CD14-positive monocyte (primary cell): ENCODE data around the gene BCOR. TPM values are rescaled to one million over a fixed set of nuclear protein-coding genes. Genes with fewer than 3 reads are reported as not detected.

Experiments used
- DNase-seq, 3 donors: peaks; one replicate each; pipeline ENCODE4 v3.0.0-alpha.2; 2011 to 2022
- H2AFZ ChIP-seq: 2 replicates; pipeline ENCODE4 v1.6.0; 2012; ENCODE audit warnings: mild to moderate bottlenecking, low read depth, low read length, inconsistent platforms; ENCODE audit not compliant: insufficient read depth, poor library complexity, severe bottlenecking
- H3K27ac ChIP-seq, 2 donors: 1 replicate in 1 of 2; 2 replicates in 1 of 2; pipeline ENCODE4 v1.5.1; 2012 to 2013; ENCODE audit warnings: low read length in 2 of 2, control low read depth in 1 of 2, inconsistent platforms in 1 of 2, low read depth in 1 of 2, mild to moderate bottlenecking in 1 of 2
- H3K27me3 ChIP-seq, 2 donors: one replicate each; pipeline versions ENCODE4 v1.6.0 to v1.6.1; 2011 to 2013; ENCODE audit warnings: low read length in 2 of 2; ENCODE audit not compliant: control insufficient read depth in 2 of 2, insufficient read depth in 2 of 2
- H3K36me3 ChIP-seq, 2 donors: replicated peaks in 1 of 2; 1 replicate in 1 of 2; 2 replicates in 1 of 2; pipeline versions ENCODE4 v1.5.1 to v1.6.1; 2012 to 2013; ENCODE audit warnings: low read length in 2 of 2, control low read depth in 1 of 2, inconsistent platforms in 1 of 2, mild to moderate bottlenecking in 1 of 2; ENCODE audit not compliant: insufficient read depth in 2 of 2, control insufficient read depth in 1 of 2
- H3K4me1 ChIP-seq, 2 donors: 1 replicate in 1 of 2; 2 replicates in 1 of 2; pipeline versions ENCODE4 v1.5.1 to v1.6.1; 2012 to 2013; ENCODE audit warnings: low read length in 2 of 2, control low read depth in 1 of 2, inconsistent platforms in 1 of 2, mild to moderate bottlenecking in 1 of 2, moderate library complexity in 1 of 2; ENCODE audit not compliant: insufficient read depth in 2 of 2, control insufficient read depth in 1 of 2
- H3K4me2 ChIP-seq: replicated peaks from 2 replicates; pipeline ENCODE3; 2012; ENCODE audit warnings: low read length, moderate library complexity, mild to moderate bottlenecking; ENCODE audit not compliant: poor library complexity, severe bottlenecking; ENCODE audit errors: extremely low read depth
- H3K4me3 ChIP-seq, 3 experiments: fragments of 200-600 bp in 1 of 3; sonication (generic) in 1 of 3; replicated peaks in 1 of 3; 1 replicate in 2 of 3; 2 replicates in 1 of 3; pipeline ENCODE4 v1.5.1; 2011 to 2013; ENCODE audit warnings: low read length in 3 of 3, mild to moderate bottlenecking in 3 of 3, control low read depth in 2 of 3, low read depth in 2 of 3, inconsistent platforms in 1 of 3, moderate library complexity in 1 of 3
- H3K79me2 ChIP-seq: 2 replicates; pipeline ENCODE4 v1.6.0; 2012; ENCODE audit warnings: mild to moderate bottlenecking, control low read depth, inconsistent platforms, low read length, moderate library complexity; ENCODE audit not compliant: insufficient read depth
- H3K9ac ChIP-seq: 2 replicates; pipeline ENCODE4 v1.6.0; 2017; ENCODE audit warnings: low read length, mild to moderate bottlenecking; ENCODE audit not compliant: insufficient read depth, poor library complexity, severe bottlenecking
- H3K9me3 ChIP-seq, 2 donors: replicated peaks in 1 of 2; 1 replicate in 1 of 2; 2 replicates in 1 of 2; pipeline versions ENCODE4 v1.5.1 to v1.6.1; 2012 to 2013; ENCODE audit warnings: low read length in 2 of 2, control low read depth in 1 of 2; ENCODE audit not compliant: control insufficient read depth in 1 of 2, insufficient read depth in 1 of 2
- H4K20me1 ChIP-seq: 2 replicates; pipeline ENCODE4 v1.6.0; 2012; ENCODE audit warnings: mild to moderate bottlenecking, low read length, control low read depth, moderate library complexity; ENCODE audit not compliant: insufficient read depth
- H3K27ac Mint-ChIP-seq, 7 donors: one replicate each; pipeline ENCODE4 v1.8.0; 2020; ENCODE audit warnings: mild to moderate bottlenecking in 7 of 7, mixed read lengths in 7 of 7, moderate library complexity in 6 of 7, inconsistent platforms in 2 of 7
- H3K27me3 Mint-ChIP-seq, 3 donors: one replicate each; pipeline ENCODE4 v1.8.0; 2021 to 2022; ENCODE audit warnings: low read depth in 3 of 3, mild to moderate bottlenecking in 3 of 3, mixed read lengths in 3 of 3, moderate library complexity in 3 of 3, inconsistent platforms in 1 of 3
- H3K36me3 Mint-ChIP-seq, 2 donors: one replicate each; pipeline ENCODE4 v1.8.0; 2020; ENCODE audit warnings: mixed read lengths in 2 of 2, inconsistent platforms in 1 of 2, mild to moderate bottlenecking in 1 of 2
- H3K4me1 Mint-ChIP-seq: one replicate; pipeline ENCODE4 v1.8.0; 2020; ENCODE audit warnings: mild to moderate bottlenecking, mixed read lengths
- H3K4me3 Mint-ChIP-seq, 2 donors: one replicate each; pipeline ENCODE4 v1.8.0; 2020; ENCODE audit warnings: mild to moderate bottlenecking in 2 of 2, mixed read lengths in 2 of 2, moderate library complexity in 1 of 2
- H3K9me3 Mint-ChIP-seq, 7 donors: one replicate each; pipeline ENCODE4 v1.8.0; 2020 to 2022; ENCODE audit warnings: mixed read lengths in 7 of 7, mild to moderate bottlenecking in 6 of 7, moderate library complexity in 6 of 7, inconsistent platforms in 2 of 7
- WGBS: methylation state at CpG from one replicate; pipeline ENCODE4 v1.1.5; 2013; ENCODE audit warnings: missing lambda C conversion rate; ENCODE audit not compliant: insufficient coverage; 5-methylcytosine and 5-hydroxymethylcytosine counted together
- intact Hi-C, 2 donors: fragments of 100-400 bp; cut with micrococcal nuclease; formaldehyde crosslinking; loops; one replicate each; pipeline versions ENCODE4 v1.15.0 to v1.15.1; 2023
- polyA plus RNA-seq, 3 donors: library from polyadenylated mRNA; depleted of rRNA in 1 of 3; unstranded in 2 of 3; stranded (reverse) in 1 of 3; fragments of 300-500 nt in 2 of 3; fragments of >200 nt in 1 of 3; fragmentation: Illumina TruSeq in 2 of 3; gene quantifications; 1 replicate in 2 of 3; 2 replicates in 1 of 3; pipeline ENCODE4 v1.2.3, GENCODE V29; 2012 to 2021
- TF ChIP-seq, protein P1 (sequence below): fragments of 200-600 bp; IDR thresholded peaks from one replicate; pipeline ENCODE4 v1.8.0; 2022; ENCODE audit warnings: antibody characterized with exemption, mild to moderate bottlenecking

The BCOR gene
- polyA plus RNA-seq, 3 donors: 1.1 to 8.2 (median 2.6) TPM

GRCh38 chrX:40003071-40003427 lies 94.7 kb downstream of the BCOR start:
- no peak overlapping the region for H2AFZ ChIP-seq
- no peak overlapping the region for H3K27ac ChIP-seq
- H3K27me3 ChIP-seq: peaks cover 30 to 41% of the 10 kb centered on the region in 2 donors
- H3K9me3 ChIP-seq: peaks cover 0 to 21% of the 10 kb centered on the region in 2 donors
- no peak overlapping the region for H3K9ac ChIP-seq
- TF ChIP-seq, protein P1, sequence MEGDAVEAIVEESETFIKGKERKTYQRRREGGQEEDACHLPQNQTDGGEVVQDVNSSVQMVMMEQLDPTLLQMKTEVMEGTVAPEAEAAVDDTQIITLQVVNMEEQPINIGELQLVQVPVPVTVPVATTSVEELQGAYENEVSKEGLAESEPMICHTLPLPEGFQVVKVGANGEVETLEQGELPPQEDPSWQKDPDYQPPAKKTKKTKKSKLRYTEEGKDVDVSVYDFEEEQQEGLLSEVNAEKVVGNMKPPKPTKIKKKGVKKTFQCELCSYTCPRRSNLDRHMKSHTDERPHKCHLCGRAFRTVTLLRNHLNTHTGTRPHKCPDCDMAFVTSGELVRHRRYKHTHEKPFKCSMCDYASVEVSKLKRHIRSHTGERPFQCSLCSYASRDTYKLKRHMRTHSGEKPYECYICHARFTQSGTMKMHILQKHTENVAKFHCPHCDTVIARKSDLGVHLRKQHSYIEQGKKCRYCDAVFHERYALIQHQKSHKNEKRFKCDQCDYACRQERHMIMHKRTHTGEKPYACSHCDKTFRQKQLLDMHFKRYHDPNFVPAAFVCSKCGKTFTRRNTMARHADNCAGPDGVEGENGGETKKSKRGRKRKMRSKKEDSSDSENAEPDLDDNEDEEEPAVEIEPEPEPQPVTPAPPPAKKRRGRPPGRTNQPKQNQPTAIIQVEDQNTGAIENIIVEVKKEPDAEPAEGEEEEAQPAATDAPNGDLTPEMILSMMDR: no peak
- DNase-seq: no peak
- Mint-ChIP-seq H3K27me3 (peaks cover 35 to 52% (median 49%) of the 10 kb centered on the region in 3 donors), H3K4me1 (peaks cover 11% of the 10 kb centered on the region), H3K9me3 (peaks cover 0 to 26% (median 9%) of the 10 kb centered on the region in 7 donors), H3K36me3 (peaks cover 0 to 2% of the 10 kb centered on the region in 2 donors), H3K4me3 (no peak overlapping the region), H3K27ac (no peak overlapping the region)
- intact Hi-C loops: no loop called here
- no peak overlapping the region for H3K4me2 ChIP-seq
- no peak overlapping the region for H3K4me3 ChIP-seq
- H3K36me3 ChIP-seq: no peaks in the 10 kb centered on the region
- WGBS: no CpG with 5 or more reads among the region's 4 CpGs
- peaks cover 19 to 21% of the 10 kb centered on the region in 2 donors for H3K4me1 ChIP-seq
- H3K79me2 ChIP-seq: no peaks in the 10 kb centered on the region
- H4K20me1 ChIP-seq: no peaks in the 10 kb centered on the region
